ENCODE data around the gene DNAL4. TPM values are rescaled to one million over a fixed set of nuclear protein-coding genes. Genes with fewer than 3 reads are reported as not detected.
A peak's percentile ranks its signal among the peaks of the same experiment; 100 is the strongest.

DNAL4 gene
- total RNA-seq, 2 experiments from 2014 or later: 5.5 to 6.0 TPM

- ChIA-PET POLR2A (no interaction called here), CTCF (interaction anchor here (1.2 to 1.9 kb wide), 2 partner anchors 15 to 18 kb away, joined by 4 to 7 read pairs; no protein-coding TSS in a partner anchor)
- Mint-ChIP-seq H3K27me3 (no peaks in the 10 kb centered on the region), H3K9me3 (no peaks in the 10 kb centered on the region), H3K4me3 (no peak overlapping the region), H3K4me1 (ENCODE audit: low read depth) (peaks cover 3% of the 10 kb centered on the region), H3K27ac (no peak overlapping the region), H3K36me3 (ENCODE audit: low read depth) (peaks cover 2% of the 10 kb centered on the region)
- DNase-seq (no peak), ATAC-seq (no peak)
- no peak for TF ChIP-seq CTCF (IDR thresholded peaks at IDR 0.05)
- intact Hi-C loops (cut with micrococcal nuclease): no loop called here
These were observed 9.9 kb downstream of the DNAL4 start for GRCh38 chr22:38784035-38784434.

GRCh38 chr22:38783095-38783615 lies 10.8 kb downstream of the DNAL4 start:
- intact Hi-C loops (cut with micrococcal nuclease): no loop called here
- POLR2A ChIA-PET: interaction anchor here (1.1 kb wide), 1 partner anchor 10 kb away, joined by 3 read pairs; no protein-coding TSS in a partner anchor
- no peak for DNase-seq

GRCh38 chr22:38782402-38783094 lies 11.4 kb downstream of the DNAL4 start:
- intact Hi-C loops (cut with micrococcal nuclease): no loop called here
- CTCF ChIA-PET: interaction anchor here (1.2 to 2.2 kb wide), 2 partner anchors 14 to 16 kb away, joined by 4 to 5 read pairs; no protein-coding TSS in a partner anchor

More at GRCh38 chr22:38783095-38783615, 10.8 kb downstream of the DNAL4 start:
- Mint-ChIP-seq H3K4me1 (ENCODE audit: low read depth) (peaks cover 3% of the 10 kb centered on the region), H3K27me3 (no peaks in the 10 kb centered on the region), H3K36me3 (ENCODE audit: low read depth) (peaks cover 2% of the 10 kb centered on the region), H3K9me3 (no peaks in the 10 kb centered on the region), H3K27ac (no peak overlapping the region), H3K4me3 (no peak overlapping the region)
- TF ChIP-seq CTCF (IDR thresholded peaks at IDR 0.05): no peak
- ATAC-seq: no peak
- CTCF ChIA-PET: interaction anchor here (1.2 kb wide), 1 partner anchor 14 kb away, joined by 4 read pairs; no protein-coding TSS in a partner anchor

GRCh38 chr22:38781033-38781432 lies 12.9 kb downstream of the DNAL4 start:
- Mint-ChIP-seq H3K9me3 (no peaks in the 10 kb centered on the region), H3K36me3 (ENCODE audit: low read depth) (peaks cover 2% of the 10 kb centered on the region), H3K4me1 (ENCODE audit: low read depth) (peaks cover 3% of the 10 kb centered on the region), H3K4me3 (no peak overlapping the region), H3K27ac (no peak overlapping the region), H3K27me3 (no peaks in the 10 kb centered on the region)
- ATAC-seq: no peak
- DNase-seq: no peak
- intact Hi-C loops (cut with micrococcal nuclease): no loop called here
- ChIA-PET CTCF (interaction anchor here (1.0 to 2.2 kb wide), 2 partner anchors 12 to 15 kb away, joined by 4 to 5 read pairs; no protein-coding TSS in a partner anchor), POLR2A (interaction anchor here (0.6 to 1.0 kb wide), 3 partner anchors 8 to 28 kb away, joined by 3 read pairs; no protein-coding TSS in a partner anchor)
- no peak for TF ChIP-seq CTCF (IDR thresholded peaks at IDR 0.05)

More at GRCh38 chr22:38782402-38783094, 11.4 kb downstream of the DNAL4 start:
- peaks cover 2% of the 10 kb centered on the region for H3K36me3 Mint-ChIP-seq (ENCODE audit: low read depth)
- no peaks in the 10 kb centered on the region for H3K9me3 Mint-ChIP-seq
- ATAC-seq (peak; percentile 51), DNase-seq (no peak)
- H3K4me1 Mint-ChIP-seq (ENCODE audit: low read depth): peaks cover 3% of the 10 kb centered on the region
- no peak overlapping the region for H3K4me3 Mint-ChIP-seq
- TF ChIP-seq CTCF (IDR thresholded peaks at IDR 0.05): no peak
- POLR2A ChIA-PET: interaction anchor here (0.6 to 1.1 kb wide), 2 partner anchors 11 to 17 kb away, joined by 3 read pairs; no protein-coding TSS in a partner anchor
- H3K27me3 Mint-ChIP-seq: no peaks in the 10 kb centered on the region
- H3K27ac Mint-ChIP-seq: no peak overlapping the region

Data from activated CD8-positive, alpha-beta T cell treated with anti-CD3 and anti-CD28 coated beads for 36 hours (primary cell).